ENCODE results near the gene LZTR1.
"Not testable (repeated sequence)": the region's sequence is repeated elsewhere in the genome, so short reads cannot be mapped to it uniquely, and the experiment has no call there.

LZTR1 gene

DNA sequence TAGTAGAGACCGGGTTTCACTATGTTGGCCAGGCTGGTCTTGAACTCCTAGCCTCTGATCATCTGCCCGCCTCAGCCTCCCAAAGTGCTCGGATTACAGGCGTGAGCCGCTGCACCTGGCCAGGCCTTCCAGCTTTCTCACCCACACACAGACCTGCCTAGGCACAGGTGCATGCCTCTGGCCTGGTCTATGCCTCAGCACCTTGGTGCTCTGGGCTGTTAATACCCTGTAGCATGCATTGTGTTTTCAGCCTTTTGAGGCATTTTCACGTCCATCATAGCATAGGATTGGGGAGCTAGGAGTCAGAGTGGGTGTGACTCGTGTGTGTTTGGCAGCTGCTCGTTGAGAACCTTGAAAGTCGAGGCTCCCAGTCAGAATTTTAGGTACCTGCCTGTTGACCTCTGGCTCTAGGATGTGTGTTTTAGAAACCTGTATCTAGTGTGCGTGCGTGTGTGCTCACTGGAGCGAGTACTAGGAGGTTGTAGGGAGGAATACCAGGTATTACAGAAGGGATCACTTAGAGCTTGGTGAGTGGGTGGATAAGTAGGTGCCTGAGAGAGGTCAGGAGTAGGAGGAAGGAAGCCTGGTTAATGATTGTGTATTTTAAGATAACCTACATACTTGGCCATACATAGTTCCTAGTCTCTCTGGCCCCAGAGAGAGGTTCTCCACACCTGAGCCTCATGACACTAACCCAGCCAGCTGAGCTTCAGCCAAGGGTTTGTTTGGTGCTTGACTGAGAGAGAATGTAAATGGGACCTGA, 44.9 kb upstream of the LZTR1 start:
- H3K36me3 ChIP-seq (replicated peaks; ENCODE audit: low read depth, low read length), result peaks cover 41% of the 10 kb centered on the region
- H3K4me3 ChIP-seq (ENCODE audit: low read length), result no peak overlapping the region
- no peak overlapping the region for H3K27ac ChIP-seq (ENCODE audit: low read length)
- H3K9ac ChIP-seq (ENCODE audit: low read length), result no peak overlapping the region
- peaks cover 24% of the 10 kb centered on the region for H3K4me1 ChIP-seq (ENCODE audit: low read length)
- H3K79me2 ChIP-seq (ENCODE audit: low read length), result peaks cover 100% of the 10 kb centered on the region
- H2AFZ ChIP-seq (ENCODE audit: low read depth, low read length), result no peak overlapping the region
- TF ChIP-seq EZH2phosphoT487 (IDR thresholded peaks at IDR 0.05; ENCODE audit: low read depth), result no peak
- TF ChIP-seq, protein P1, sequence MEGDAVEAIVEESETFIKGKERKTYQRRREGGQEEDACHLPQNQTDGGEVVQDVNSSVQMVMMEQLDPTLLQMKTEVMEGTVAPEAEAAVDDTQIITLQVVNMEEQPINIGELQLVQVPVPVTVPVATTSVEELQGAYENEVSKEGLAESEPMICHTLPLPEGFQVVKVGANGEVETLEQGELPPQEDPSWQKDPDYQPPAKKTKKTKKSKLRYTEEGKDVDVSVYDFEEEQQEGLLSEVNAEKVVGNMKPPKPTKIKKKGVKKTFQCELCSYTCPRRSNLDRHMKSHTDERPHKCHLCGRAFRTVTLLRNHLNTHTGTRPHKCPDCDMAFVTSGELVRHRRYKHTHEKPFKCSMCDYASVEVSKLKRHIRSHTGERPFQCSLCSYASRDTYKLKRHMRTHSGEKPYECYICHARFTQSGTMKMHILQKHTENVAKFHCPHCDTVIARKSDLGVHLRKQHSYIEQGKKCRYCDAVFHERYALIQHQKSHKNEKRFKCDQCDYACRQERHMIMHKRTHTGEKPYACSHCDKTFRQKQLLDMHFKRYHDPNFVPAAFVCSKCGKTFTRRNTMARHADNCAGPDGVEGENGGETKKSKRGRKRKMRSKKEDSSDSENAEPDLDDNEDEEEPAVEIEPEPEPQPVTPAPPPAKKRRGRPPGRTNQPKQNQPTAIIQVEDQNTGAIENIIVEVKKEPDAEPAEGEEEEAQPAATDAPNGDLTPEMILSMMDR (IDR thresholded peaks at IDR 0.05; ENCODE audit: low read depth, low read length), result no peak
- peaks cover 95% of the 10 kb centered on the region for H4K20me1 ChIP-seq (ENCODE audit: insufficient read depth, low read length)
- no peaks in the 10 kb centered on the region for H3K27me3 ChIP-seq (ENCODE audit: low read depth, low read length)
- peak overlapping the region; percentile 10; the same call in 1 of the 2 replicates for H3K4me2 ChIP-seq (ENCODE audit: low read length)
- no peaks in the 10 kb centered on the region for H3K9me3 ChIP-seq (ENCODE audit: insufficient read depth, low read length)

DNA sequence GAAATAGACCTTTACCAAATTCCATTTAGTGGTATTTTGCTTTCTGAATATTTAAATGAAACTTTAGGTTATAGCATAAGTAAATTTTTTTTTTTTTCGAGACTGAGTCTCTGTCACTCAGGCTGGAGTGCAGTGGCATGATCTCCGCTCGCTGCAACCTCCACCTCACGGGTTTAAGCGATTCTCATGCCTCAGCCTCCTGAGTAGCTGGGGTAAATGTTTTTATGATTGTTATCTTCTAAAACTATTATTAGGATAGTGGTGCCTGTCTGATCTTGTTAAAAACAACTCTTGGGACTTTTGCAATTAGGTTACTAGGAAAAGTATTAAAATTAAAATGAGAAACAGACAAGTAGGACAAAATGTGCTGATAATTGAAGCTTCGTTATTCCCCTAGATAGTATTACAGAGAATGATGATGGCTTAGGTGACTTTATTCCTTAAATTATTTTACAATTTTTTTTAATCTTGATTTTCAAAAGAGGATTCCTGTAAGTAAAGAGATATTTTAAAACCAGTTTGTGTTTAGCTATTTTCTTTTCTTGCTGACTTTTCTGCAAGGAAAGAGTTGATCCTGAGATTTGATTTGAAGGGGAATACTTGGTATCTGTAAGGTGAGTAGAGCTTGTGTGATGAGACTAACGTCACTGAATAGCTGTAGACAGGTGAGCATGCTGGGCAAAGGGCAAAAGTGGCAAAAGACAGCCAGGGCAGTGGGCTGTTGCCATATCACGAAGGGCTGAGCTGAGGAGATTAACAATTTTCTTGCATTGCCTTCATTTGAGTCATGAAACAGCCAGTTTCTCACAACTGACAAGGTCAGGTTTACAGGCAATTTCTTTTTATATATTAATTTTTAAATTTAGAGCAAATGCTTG, 44.1 kb upstream of the LZTR1 start:
- H3K36me3 ChIP-seq (replicated peaks; ENCODE audit: low read depth, low read length), result peaks cover 48% of the 10 kb centered on the region

DNA sequence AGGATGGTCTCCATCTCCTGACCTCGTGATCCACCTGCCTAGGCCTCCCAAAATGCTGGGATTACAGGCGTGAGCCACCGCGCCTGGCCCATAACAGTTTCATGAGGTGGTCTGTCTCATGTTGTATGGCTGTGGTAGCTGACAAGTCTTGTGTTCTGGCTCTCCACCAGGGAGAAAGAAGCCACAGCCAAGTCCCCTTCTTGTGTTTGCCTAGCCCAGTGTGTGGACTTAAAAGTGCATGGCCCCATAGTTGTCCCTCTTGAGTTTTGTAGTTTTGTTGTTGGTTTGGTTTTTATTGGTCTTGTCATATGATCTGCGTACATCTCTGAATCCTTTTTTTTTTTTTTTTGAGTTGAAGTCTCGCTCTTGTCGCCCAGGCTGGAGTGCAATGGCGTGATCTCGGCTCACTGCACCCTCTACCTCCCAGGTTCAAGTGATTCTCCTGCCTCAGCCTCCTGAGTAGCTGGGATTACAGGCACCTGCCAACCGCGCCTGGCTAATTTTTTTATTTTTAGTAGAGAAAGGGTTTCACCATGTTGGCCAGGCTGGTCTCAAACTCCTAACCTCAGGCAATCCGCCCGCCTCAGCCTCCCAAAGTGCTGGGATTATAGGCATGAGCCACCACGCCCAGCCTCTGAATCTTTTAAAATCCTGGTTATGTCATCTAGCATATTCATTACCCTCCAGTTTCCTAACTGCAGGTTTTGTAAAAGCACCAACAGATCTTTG, 42.5 kb upstream of the LZTR1 start:
- Histone ChIP-seq H3K36me3 (replicated peaks; ENCODE audit: low read depth, low read length) (peaks cover 44% of the 10 kb centered on the region), H3K79me2 (ENCODE audit: low read length) (peaks cover 100% of the 10 kb centered on the region), H4K20me1 (ENCODE audit: insufficient read depth, low read length) (peaks cover 94% of the 10 kb centered on the region), H3K4me1 (ENCODE audit: low read length) (peaks cover 24% of the 10 kb centered on the region)
- H3K4me2 ChIP-seq (ENCODE audit: low read length); H3K4me3 ChIP-seq (ENCODE audit: low read length); H3K27ac ChIP-seq (ENCODE audit: low read length); H3K9me3 ChIP-seq (ENCODE audit: insufficient read depth, low read length); H2AFZ ChIP-seq (ENCODE audit: low read depth, low read length); H3K9ac ChIP-seq (ENCODE audit: low read length); H3K27me3 ChIP-seq (ENCODE audit: low read depth, low read length): not testable (repeated sequence)

More for the DNA sequence above, 44.1 kb upstream of the LZTR1 start:
- H3K9ac ChIP-seq (ENCODE audit: low read length), result no peak overlapping the region
- peak overlapping the region; percentile 10; the same call in 1 of the 2 replicates for H3K4me2 ChIP-seq (ENCODE audit: low read length)
- H3K27me3 ChIP-seq (ENCODE audit: low read depth, low read length), result no peaks in the 10 kb centered on the region
- no peak overlapping the region for H2AFZ ChIP-seq (ENCODE audit: low read depth, low read length)
- H3K79me2 ChIP-seq (ENCODE audit: low read length), result peaks cover 100% of the 10 kb centered on the region
- H4K20me1 ChIP-seq (ENCODE audit: insufficient read depth, low read length), result peaks cover 95% of the 10 kb centered on the region
- TF ChIP-seq, protein P1 (IDR thresholded peaks at IDR 0.05; ENCODE audit: low read depth, low read length), result no peak
- no peak for TF ChIP-seq EZH2phosphoT487 (IDR thresholded peaks at IDR 0.05; ENCODE audit: low read depth)
- H3K9me3 ChIP-seq (ENCODE audit: insufficient read depth, low read length), result no peaks in the 10 kb centered on the region
- no peak overlapping the region for H3K4me3 ChIP-seq (ENCODE audit: low read length)
- H3K27ac ChIP-seq (ENCODE audit: low read length), result no peak overlapping the region
- H3K4me1 ChIP-seq (ENCODE audit: low read length), result peaks cover 24% of the 10 kb centered on the region

DNA sequence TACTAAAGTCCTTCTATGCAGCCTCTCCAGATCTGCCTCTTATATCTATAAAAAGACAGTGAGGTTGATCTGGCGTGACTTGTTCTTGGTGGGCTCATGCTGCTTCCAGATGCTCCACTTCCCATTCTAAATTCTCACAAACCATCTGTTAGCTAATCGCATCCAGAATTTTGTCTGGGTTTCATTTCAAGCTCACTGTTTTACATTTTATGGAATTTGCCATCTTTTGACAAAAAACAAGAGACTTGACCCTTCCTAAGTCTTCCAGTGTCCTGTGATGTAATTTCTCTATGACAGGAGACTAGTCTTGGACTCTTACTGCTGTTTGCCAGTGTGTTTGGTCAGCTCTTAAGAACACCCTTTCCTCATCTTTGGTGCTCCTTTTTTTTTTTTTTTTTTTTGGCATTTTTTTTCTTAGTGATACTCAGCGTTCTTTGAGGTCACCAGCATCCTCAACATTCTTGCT, 41.9 kb upstream of the LZTR1 start:
- Histone ChIP-seq H3K27ac (ENCODE audit: low read length) (no peak overlapping the region), H3K9me3 (ENCODE audit: insufficient read depth, low read length) (no peaks in the 10 kb centered on the region), H3K27me3 (ENCODE audit: low read depth, low read length) (no peaks in the 10 kb centered on the region), H3K4me2 (ENCODE audit: low read length) (no peak overlapping the region), H4K20me1 (ENCODE audit: insufficient read depth, low read length) (peaks cover 96% of the 10 kb centered on the region), H3K4me1 (ENCODE audit: low read length) (peaks cover 24% of the 10 kb centered on the region), H2AFZ (ENCODE audit: low read depth, low read length) (no peak overlapping the region), H3K79me2 (ENCODE audit: low read length) (peaks cover 100% of the 10 kb centered on the region), H3K4me3 (ENCODE audit: low read length) (no peak overlapping the region), H3K36me3 (replicated peaks; ENCODE audit: low read depth, low read length) (peaks cover 44% of the 10 kb centered on the region), H3K9ac (ENCODE audit: low read length) (no peak overlapping the region)
- TF ChIP-seq EZH2phosphoT487 (IDR thresholded peaks at IDR 0.05; ENCODE audit: low read depth), result no peak
- TF ChIP-seq, protein P1 (IDR thresholded peaks at IDR 0.05; ENCODE audit: low read depth, low read length), result no peak
